Tibial nerve (tissue), 4 donors: ENCODE results near the gene TMEM250. TPM values are rescaled to one million over a fixed set of nuclear protein-coding genes. Genes with fewer than 3 reads are reported as not detected.

ENCODE experiments used
- DNase-seq, 2 donors: peaks; one replicate each; pipeline ENCODE4 v3.0.0-alpha.2; 2019; ENCODE audit warnings: low spot score in 2 of 2
- H3K27ac ChIP-seq, 4 donors: fragments of 200-600 bp; sonication (generic) in 3 of 4; one replicate each; pipeline ENCODE4 v1.5.1; 2017 to 2019; ENCODE audit warnings: mild to moderate bottlenecking in 1 of 4
- H3K27me3 ChIP-seq, 2 donors: fragments of 200-600 bp; sonication (generic) in 1 of 2; one replicate each; pipeline versions ENCODE4 v1.5.1 to v1.6.0; 2017 to 2019
- H3K36me3 ChIP-seq, 3 donors: fragments of 200-600 bp; sonication (generic); one replicate each; pipeline ENCODE4 v1.5.1; 2018 to 2019
- H3K4me1 ChIP-seq, 4 donors: fragments of 200-600 bp; sonication (generic) in 3 of 4; one replicate each; pipeline ENCODE4 v1.5.1; 2017 to 2019
- H3K4me3 ChIP-seq, 4 donors: fragments of 200-600 bp; sonication (generic) in 3 of 4; one replicate each; pipeline ENCODE4 v1.5.1; 2017 to 2019; ENCODE audit warnings: mild to moderate bottlenecking in 1 of 4, moderate library complexity in 1 of 4
- H3K9me3 ChIP-seq, 4 donors: fragments of 200-600 bp; sonication (generic) in 3 of 4; one replicate each; pipeline ENCODE4 v1.5.1; 2017 to 2019
- EP300 ChIP-seq, 2 donors: sonication (generic); formaldehyde crosslinking; IDR thresholded peaks; one replicate each; pipeline ENCODE4 v1.6.1; 2017; ENCODE audit warnings: antibody characterized with exemption in 2 of 2, mild to moderate bottlenecking in 1 of 2
- POLR2A ChIP-seq, 2 donors: fragments of 450-650 bp; IDR thresholded peaks; one replicate each; pipeline ENCODE4 v1.6.1; 2017; ENCODE audit warnings: antibody characterized with exemption in 2 of 2, mild to moderate bottlenecking in 2 of 2, moderate library complexity in 2 of 2
- WGBS, 2 donors: methylation state at CpG; one replicate each; pipeline ENCODE4 v1.1.5; 2018; 5-methylcytosine and 5-hydroxymethylcytosine counted together
- total RNA-seq, 4 donors: library from RNA; depleted of rRNA; stranded (reverse); fragments of >200 nt; gene quantifications; one replicate each; pipeline ENCODE4 v1.1.0, GENCODE V29; 2016
- TF ChIP-seq, protein P1 (sequence below), 5 experiments: fragments of 200-600 bp in 3 of 5; fragments of 450-650 bp in 2 of 5; sonication (generic) in 3 of 5; IDR thresholded peaks; one replicate each; pipeline ENCODE4 v1.5.1; 2016 to 2019; ENCODE audit warnings: antibody characterized with exemption in 5 of 5, mild to moderate bottlenecking in 3 of 5, moderate library complexity in 2 of 5

The TMEM250 gene
- total RNA-seq, 4 donors from 2014 or later, result 24.3 to 47.7 (median 26.6) TPM

- WGBS, 2 donors, result 22 to 41% methylated on average over 9 of the region's 16 CpGs
Measured at GRCh38 chr9:136143215-136144001, 24.7 kb upstream of the TMEM250 start.

GRCh38 chr9:136142859-136143214, 24.2 kb upstream of the TMEM250 start:
- DNase-seq, result no peak
- 40 to 43% methylated on average over 11 to 13 of the region's 13 CpGs for WGBS, 2 donors
- TF ChIP-seq, protein P1, sequence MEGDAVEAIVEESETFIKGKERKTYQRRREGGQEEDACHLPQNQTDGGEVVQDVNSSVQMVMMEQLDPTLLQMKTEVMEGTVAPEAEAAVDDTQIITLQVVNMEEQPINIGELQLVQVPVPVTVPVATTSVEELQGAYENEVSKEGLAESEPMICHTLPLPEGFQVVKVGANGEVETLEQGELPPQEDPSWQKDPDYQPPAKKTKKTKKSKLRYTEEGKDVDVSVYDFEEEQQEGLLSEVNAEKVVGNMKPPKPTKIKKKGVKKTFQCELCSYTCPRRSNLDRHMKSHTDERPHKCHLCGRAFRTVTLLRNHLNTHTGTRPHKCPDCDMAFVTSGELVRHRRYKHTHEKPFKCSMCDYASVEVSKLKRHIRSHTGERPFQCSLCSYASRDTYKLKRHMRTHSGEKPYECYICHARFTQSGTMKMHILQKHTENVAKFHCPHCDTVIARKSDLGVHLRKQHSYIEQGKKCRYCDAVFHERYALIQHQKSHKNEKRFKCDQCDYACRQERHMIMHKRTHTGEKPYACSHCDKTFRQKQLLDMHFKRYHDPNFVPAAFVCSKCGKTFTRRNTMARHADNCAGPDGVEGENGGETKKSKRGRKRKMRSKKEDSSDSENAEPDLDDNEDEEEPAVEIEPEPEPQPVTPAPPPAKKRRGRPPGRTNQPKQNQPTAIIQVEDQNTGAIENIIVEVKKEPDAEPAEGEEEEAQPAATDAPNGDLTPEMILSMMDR (IDR thresholded peaks at IDR 0.05), result no peak
- no peak for TF ChIP-seq EP300 (IDR thresholded peaks at IDR 0.05)
- no peak for TF ChIP-seq POLR2A (IDR thresholded peaks at IDR 0.05)
- H3K4me1 ChIP-seq, result no peaks in the 10 kb centered on the region
- H3K9me3 ChIP-seq, result no peaks in the 10 kb centered on the region
- no peak overlapping the region for H3K27ac ChIP-seq
- peaks cover 0 to 66% of the 10 kb centered on the region in 2 donors for H3K27me3 ChIP-seq
- H3K4me3 ChIP-seq, result no peak overlapping the region
- H3K36me3 ChIP-seq, result no peaks in the 10 kb centered on the region

More at GRCh38 chr9:136143215-136144001, 24.7 kb upstream of the TMEM250 start:
- Histone ChIP-seq H3K9me3 (no peaks in the 10 kb centered on the region), H3K27ac (no peak overlapping the region), H3K4me1 (peaks cover 0 to 3% (median 0%) of the 10 kb centered on the region in 4 donors), H3K36me3 (no peaks in the 10 kb centered on the region), H3K27me3 (peaks cover 0 to 66% of the 10 kb centered on the region in 2 donors), H3K4me3 (no peak overlapping the region)
- DNase-seq, result no peak
- no peak for TF ChIP-seq EP300 (IDR thresholded peaks at IDR 0.05)
- TF ChIP-seq, protein P1 (IDR thresholded peaks at IDR 0.05), result peak in 1 of 5 experiments; percentile 8
- no peak for TF ChIP-seq POLR2A (IDR thresholded peaks at IDR 0.05)

DNA sequence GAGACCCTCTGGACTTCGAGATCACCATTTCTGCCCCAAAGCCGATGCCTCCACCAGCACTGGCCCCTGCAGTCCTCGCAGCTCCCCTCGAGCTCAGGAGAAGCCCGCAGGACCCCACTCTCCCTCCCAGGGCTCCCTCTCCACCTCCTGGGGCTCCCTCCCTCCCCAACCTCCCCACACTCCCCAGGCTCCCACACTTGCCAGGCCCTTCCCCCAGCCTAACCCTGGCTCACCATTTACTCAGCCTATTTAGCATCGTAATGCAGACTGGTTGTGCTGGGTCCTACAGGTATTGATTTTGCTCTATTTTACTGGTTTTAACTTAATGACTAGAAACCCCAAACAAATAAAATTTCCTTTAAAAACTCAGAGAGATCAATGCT, 23.7 kb upstream of the TMEM250 start:
- Histone ChIP-seq H3K27ac (no peak overlapping the region), H3K36me3 (no peaks in the 10 kb centered on the region), H3K27me3 (peaks cover 0 to 66% of the 10 kb centered on the region in 2 donors), H3K4me3 (no peak overlapping the region), H3K9me3 (no peaks in the 10 kb centered on the region), H3K4me1 (no peaks in the 10 kb centered on the region)
- 74 to 84% methylated on average over 6 of the region's 6 CpGs for WGBS, 2 donors
- TF ChIP-seq EP300 (IDR thresholded peaks at IDR 0.05) (no peak), POLR2A (IDR thresholded peaks at IDR 0.05) (no peak)
- TF ChIP-seq, protein P1 (IDR thresholded peaks at IDR 0.05), result no peak
- no peak for DNase-seq

DNA sequence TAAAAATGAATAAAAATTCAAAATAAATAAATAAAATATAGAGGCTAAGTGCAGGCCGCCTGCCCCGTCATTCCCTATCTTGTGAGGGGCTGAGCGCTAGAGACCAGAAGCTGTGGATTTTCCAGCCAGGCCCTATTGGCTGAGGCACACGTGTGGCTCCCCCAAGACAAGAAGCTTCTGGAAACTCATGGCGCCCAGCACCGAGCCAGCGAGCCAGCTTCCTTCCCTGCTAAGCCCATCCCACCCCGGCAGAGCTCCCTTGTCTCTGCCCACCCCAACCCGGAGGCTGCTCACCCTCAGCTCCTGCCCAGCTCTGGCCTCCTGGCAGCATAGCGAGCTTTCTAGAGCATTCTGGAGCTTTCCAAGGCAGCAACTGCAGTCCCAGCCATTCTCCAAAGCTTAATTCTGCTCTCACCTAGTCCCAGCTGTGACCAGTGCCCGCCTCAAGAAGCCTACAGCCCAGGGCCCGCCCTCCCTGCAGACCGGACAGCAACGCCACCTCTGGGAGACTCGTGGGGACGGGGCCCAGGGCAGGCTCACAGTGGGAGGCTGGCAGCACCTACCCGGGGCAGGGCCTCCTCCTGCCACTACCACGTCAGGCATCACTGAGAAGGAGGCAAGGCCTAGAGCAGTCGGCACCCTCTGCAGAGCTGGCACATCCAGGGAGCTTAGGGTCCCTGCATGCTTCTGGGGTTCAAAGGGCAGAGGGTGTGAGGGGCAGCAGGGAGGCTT, 23.2 kb upstream of the TMEM250 start:
- no peak for DNase-seq
- peaks cover 0 to 66% of the 10 kb centered on the region in 2 donors for H3K27me3 ChIP-seq

More for the DNA sequence above, 23.2 kb upstream of the TMEM250 start:
- TF ChIP-seq POLR2A (IDR thresholded peaks at IDR 0.05) (no peak), EP300 (IDR thresholded peaks at IDR 0.05) (no peak)
- TF ChIP-seq, protein P1 (IDR thresholded peaks at IDR 0.05), result no peak
- H3K27ac ChIP-seq, result no peak overlapping the region
- H3K36me3 ChIP-seq, result no peaks in the 10 kb centered on the region
- 72 to 80% methylated on average over 16 to 17 of the region's 19 CpGs for WGBS, 2 donors
- no peak overlapping the region for H3K4me3 ChIP-seq
- H3K4me1 ChIP-seq, result no peaks in the 10 kb centered on the region
- no peaks in the 10 kb centered on the region for H3K9me3 ChIP-seq
